Activated CD4-positive, alpha-beta T cell treated with anti-CD3 and anti-CD28 coated beads, Interleukin-2, amount 50 U/mL, for 24 hours (primary cell): ENCODE data around the gene MAN1B1.
"Not testable (repeated sequence)": the region's sequence is repeated elsewhere in the genome, so short reads cannot be mapped to it uniquely, and the experiment has no call there.

Source experiments
- DNase-seq, 2 donors: peaks; one replicate each; pipeline ENCODE4 v3.0.0-alpha.2; 2020; ENCODE audit warnings: low read depth in 1 of 2, low spot score in 1 of 2

Gene MAN1B1

GRCh38 chr9:137110147-137110910, 23.5 kb downstream of the MAN1B1 start:
- no peak for DNase-seq

DNA sequence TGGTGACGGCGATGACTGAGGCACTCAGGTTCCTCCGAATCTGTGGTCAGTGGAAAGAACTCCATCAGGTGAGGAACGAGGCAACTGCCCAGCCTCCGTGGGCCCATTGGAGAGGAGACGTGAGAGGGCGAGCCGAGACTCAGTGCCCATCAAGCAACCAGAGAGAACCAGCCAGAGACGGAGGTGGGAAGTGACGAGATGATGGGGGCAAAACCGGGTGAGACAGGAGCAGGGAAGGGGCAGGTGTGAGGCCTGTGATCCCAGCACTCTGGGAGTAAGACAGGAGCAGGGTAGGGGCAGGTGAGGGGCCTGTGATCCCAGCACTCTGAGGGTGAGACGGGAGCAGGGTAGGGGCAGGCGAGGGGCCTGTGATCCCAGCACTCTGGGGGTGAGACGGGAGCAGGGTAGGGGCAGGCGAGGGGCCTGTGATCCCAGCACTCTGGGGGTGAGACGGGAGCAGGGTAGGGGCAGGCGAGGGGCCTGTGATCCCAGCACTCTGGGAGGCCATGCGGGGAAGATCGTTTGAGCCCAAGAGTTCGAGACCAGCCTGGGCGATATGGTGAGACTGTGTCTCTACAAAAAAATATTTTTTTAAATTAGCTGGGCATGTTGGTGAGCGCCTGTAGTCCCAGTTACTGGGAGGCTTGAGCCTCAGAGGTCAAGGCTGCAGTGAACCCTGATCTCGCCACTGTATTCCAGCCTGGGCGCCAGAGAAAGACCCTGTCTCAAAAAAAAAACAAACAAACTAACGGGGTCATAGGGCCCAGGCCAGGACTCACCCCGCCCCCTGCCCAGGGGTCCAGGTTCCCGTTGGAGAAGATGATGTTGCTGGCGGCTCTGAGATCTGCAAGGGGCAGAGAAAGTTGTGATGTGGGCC, 24.4 kb downstream of the MAN1B1 start:
- no peak for DNase-seq

- no peak for DNase-seq
These were observed 25.2 kb downstream of the MAN1B1 start for GRCh38 chr9:137111788-137112563.

DNA sequence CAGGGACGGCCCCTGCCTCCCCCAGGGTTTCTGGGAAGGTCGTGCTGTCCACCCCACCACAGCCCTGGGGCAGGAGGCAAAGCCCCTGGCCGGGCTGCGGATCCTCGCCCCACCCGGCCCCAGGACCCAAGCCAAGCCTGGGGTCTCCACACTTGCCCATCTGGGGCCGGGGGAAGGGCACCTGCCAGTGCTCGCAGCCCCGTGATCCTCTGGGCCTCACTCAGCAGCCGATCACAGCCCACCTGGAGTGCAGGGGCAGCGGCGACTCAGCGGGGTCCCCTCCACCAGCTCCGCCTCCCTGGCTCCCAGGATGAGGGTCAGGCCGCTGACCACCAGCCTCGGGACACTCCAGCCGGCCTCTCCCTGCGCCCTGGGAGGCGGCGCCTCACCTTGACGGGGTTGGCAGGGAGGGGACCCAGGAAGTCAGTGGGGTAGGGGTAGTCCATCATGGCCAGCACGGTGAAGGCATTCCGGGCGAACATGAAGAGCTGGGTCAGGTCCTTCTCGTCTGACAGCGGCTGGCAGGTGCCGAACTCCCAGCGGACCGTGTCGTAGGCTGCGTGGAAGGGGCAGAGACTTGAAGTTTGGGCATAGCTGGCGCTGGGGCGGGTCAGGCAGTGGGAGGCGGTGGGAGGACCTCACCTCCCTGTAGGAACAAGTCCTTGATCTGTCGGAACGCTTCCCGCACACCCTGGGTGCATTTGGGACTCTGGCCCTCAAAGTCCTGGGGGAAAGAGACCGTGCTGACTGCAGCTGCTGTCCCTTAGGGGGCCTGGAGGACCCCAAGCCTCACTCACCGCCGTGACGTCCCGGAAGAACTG, 26.0 kb downstream of the MAN1B1 start:
- DNase-seq = no peak

DNA sequence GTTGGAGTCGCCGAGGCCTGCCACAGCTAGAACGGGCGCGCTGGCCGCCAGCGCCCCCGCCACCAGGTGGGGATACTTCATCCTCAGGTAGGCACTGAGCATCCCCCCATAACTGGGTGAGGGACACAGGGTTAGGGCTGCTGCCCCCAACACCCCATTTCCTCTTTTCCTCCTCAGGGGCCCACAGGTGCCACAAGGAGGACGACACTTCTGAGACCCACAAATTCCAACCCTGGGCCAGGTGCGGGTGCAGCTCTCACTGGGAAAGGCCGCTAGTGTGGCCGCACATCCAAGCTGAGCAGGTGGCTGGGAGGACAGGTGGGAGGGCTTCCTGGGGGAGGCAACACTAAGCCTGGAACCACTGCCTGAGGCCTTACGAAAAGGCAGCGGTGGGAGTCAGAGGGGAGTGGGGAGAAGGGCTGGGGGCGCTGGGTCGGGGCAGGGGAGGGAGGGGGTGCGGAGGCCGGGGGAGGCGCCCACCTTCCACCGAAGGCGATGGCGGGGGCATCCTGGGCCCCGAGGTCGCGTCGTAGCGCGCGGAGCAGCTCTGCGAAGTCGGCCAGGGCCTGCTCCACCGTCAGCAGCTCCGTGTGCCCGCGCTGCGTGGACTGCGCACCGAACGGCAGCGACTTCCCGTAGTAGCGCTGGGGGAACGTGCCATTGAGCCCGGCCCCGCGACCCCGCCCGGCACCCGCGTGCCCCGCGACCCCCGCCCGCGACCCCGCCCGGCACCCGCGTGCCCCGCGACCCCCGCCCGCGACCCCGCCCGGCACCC, 26.8 kb downstream of the MAN1B1 start:
- DNase-seq = no peak

GRCh38 chr9:137114220-137114612, 27.4 kb downstream of the MAN1B1 start:
- no peak for DNase-seq

GRCh38 chr9:137114613-137115393, 28.0 kb downstream of the MAN1B1 start, which contains the start of gene DPP7:
Gene DPP7, minus strand, starts transcription at chr9:137114733. Its CDS starts 20 bp downstream, at chr9:137114713.
- DNase-seq = peak; percentile 64 to 66

- DNase-seq = no peak
These were observed 28.7 kb downstream of the MAN1B1 start for GRCh38 chr9:137115394-137116026.

- no peak for DNase-seq
These were observed 29.3 kb downstream of the MAN1B1 start for GRCh38 chr9:137116027-137116507.

- no peak for DNase-seq
These were observed 29.9 kb downstream of the MAN1B1 start for GRCh38 chr9:137116728-137117127.

DNA sequence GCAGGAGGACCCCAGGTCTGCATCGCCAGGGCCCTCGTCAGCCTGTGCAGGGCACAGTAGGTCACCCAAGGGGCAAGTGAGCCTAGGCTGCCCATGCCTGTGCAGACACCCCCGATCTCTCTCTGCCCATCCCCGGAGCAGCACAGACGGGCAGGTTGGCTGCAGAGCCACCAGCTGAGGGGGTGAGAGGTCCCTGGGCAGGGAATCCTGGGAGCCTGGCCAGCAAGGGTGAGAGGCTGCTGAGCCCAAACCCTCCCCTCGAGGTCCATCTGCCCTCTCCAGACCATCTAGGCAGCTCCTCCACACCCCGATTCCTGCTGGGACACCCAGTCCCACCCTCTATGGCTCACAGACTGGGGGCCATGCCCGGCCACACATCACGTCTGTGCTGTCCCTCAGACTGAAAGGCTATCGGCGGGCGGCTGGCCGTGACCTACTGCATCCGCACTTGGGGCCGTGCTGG, 30.5 kb downstream of the MAN1B1 start:
- no peak for DNase-seq

- DNase-seq = not testable (repeated sequence)
These were observed 31.4 kb downstream of the MAN1B1 start for GRCh38 chr9:137118092-137118603.

DNA sequence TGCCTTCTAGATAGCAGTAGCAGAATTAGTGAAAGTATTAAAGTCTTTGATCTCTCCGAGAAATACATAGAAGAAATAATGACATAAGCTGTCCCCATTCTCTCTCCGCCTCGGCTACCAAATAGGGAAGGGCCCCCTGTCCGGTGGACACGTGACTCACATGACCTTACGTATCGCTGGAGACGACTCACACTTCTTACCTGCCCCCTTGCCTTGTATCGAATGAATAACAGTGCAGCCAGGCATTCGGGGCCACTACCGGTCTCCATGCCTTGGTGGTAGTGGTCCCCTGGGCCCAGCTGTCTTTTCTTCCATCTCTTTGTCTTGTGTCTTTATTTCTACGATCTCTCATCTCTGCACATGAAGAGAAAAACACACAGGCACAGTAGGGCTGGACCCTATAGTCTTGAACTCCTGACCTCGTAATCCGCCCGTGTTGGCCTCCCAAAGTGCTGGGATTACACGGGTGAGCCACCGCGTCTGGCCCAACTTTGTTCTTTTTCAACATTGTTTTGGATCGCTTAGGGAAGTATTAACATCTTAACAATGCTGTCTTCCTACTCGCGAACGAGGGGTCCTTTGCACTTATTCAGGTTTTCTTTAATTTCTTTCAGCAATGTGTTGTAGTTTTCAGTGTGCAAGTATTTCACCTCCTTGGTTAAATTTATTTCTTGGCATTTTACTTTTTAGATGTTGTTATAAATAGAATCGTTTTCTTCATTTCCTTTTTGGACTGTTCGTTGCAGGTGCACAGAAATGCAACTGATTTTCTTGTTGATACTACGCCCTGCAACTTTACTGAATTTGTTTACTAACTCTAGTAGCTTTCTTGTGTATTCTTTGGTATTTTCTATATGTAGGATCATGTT, 35.4 kb downstream of the MAN1B1 start:
- not testable (repeated sequence) for DNase-seq

DNA sequence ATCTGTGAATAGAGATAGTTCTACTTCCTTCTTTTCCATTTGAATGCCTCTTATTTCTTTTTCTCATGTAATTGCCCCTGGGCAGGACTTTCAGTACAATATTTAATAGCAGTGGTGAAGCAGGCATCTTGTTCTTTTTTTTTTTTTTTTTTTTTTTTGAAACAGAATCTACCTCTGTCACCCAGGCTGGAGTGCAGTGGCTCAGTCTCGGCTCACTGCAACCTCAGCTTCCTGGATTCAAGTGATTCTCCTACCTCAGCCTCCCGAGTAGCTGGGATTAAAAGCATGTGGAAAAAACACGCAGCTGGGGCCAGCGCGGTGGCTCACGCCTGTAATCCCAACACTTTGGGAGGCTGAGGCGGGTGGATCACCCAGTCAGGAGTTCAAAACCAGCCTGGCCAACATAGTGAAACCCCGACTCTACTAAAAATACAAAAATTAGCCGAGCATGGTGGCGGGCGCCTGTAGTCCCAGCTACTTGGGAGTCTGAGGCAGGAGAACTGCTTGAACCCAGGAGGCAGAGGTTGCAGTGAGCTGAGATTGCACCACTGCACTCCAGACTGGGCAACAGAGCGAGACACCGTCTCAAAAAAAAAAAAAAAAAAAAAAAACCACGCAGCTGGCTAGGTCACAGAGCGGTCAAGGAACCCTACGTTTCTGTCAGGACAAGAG, 36.1 kb downstream of the MAN1B1 start:
- DNase-seq = not testable (repeated sequence)

- no peak for DNase-seq
These were observed 36.7 kb downstream of the MAN1B1 start for GRCh38 chr9:137123468-137123837.

DNA sequence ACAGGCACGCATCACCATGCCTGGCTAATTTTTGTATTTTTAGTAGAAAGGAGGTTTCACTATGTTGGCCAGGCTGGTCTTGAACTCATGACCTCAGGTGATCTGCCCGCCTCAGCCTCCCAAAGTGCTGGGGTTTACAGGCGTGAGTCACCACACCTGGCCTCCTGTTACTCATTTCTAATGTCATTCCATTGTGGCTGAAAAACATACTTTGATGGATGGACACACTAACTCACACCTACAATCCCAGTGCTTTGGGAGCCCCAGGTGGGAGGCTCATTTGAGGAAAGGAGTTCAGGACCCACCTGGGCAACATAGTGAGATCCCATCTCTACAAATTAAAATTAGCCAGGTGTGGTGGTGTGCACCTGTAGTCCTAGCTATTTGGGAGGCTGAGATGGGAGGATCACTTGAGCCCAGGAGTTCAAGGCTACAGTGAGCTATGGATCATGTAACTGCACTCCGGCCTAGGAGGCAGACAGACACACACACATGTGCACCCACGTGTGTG, 37.2 kb downstream of the MAN1B1 start:
- DNase-seq = not testable (repeated sequence)
